NCI-H2227 (cell line): Measurements from ENCODE around the gene POC1A.

ENCODE experiments used
- DNase-seq: peaks from one replicate; lab custom pipeline; 2025; ENCODE audit not compliant: unreplicated experiment; lab: John Stamatoyannopoulos, UW

The POC1A gene

DNA sequence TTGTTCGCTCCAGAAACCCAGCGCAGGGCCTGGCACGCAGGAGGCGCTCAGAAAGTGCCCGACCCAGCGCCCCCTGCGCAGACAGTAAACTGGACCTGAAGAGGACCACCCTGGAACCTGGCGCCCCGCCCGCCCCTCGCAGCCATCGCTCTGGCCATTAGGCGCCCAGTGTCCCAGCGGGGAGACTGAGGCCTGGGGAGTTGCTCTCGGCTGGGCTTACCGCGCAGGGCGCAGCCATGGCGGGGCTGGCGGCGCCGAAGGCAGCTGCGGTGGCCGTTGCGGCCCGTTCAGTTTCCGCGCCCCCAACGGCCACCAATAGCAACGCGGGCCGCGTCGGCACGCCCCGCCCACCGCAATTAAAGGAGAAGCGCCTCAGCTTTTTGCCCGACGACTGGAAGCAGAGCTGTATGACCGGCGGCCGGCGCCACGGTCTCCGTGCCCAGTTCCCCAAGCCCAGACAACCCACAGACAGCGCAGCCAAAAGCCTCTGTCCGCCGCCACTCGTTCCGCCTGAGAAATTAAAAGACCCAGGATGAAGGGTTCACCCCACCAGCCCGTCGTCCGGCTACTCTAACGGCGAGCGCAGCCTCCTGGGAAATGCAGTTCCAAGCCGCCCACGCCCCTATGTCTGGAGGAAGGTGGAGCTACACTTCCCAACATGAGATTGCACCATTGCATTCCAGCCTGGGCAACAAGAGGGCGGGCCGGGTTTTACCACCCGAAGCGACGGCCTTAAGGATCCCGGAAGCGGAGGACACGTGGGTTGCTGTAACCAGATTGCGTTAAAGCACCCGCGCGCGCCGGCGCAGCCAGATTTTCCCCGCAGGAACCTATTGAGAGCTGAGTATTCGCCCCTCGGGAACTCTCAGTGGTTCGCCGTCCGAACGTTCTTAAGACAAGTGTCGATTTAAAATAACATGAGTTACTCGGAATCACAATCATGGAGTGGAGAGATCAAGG is at the start of gene POC1A:
Gene POC1A, minus strand, starts transcription at position 289 of the 960 bp plus-strand sequence. Its CDS starts 51 bp downstream, at position 238.
- peak; percentile 94 for DNase-seq

DNA sequence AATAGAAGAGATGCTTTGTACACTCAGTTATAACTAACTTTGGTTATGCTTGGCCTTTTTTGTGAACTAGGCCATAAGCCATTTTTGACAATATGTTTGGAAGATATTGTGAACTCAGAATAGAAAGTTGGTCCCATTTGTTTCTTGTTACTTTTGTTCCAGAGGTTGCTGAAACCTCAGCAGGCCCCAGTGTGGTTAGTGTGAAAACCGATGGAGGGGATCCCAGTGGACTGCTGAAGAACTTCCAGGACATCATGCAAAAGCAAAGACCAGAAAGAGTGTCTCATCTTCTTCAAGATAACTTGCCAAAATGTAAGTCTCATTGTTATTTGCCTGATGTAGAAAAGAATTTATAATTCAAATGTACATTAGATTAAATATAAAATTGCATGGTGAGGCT is 49.5 kb upstream of the POC1A start:
- DNase-seq, result no peak

GRCh38 chr3:52202384-52203077 is 48.3 kb upstream of the POC1A start:
- DNase-seq, result no peak

DNA sequence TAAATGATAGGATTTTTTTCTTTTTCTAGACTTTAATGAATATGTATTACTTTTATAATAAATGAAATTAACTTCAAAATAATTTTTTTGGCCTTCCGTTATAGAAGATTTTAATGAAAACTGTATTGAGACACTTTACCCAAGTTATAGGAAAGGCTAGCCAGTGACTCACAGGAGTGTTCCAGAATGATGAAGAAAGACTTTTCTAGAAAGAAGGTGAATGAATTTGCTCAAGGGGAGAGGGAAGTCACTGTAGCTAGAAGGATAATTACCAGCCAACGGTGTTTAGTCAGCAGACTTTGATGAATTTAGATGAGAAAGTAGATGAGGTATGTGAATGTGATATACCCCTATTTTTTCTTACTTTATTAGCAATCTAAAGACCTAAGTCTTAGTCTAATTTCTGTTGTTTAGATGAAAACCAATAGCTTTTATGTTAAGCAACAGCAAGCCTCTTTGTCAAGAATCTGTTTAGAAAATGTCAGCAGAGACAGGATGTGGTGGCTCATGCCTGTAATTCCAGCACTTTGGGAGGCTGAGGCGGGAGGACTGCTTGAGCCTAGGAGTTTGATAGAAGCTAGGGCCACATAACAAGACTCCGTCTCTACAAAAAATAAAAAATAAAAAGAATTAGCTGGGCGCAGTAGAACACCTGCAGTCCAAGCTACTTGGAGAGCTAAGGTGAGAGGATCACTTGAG is 46.9 kb upstream of the POC1A start:
- no peak for DNase-seq

DNA sequence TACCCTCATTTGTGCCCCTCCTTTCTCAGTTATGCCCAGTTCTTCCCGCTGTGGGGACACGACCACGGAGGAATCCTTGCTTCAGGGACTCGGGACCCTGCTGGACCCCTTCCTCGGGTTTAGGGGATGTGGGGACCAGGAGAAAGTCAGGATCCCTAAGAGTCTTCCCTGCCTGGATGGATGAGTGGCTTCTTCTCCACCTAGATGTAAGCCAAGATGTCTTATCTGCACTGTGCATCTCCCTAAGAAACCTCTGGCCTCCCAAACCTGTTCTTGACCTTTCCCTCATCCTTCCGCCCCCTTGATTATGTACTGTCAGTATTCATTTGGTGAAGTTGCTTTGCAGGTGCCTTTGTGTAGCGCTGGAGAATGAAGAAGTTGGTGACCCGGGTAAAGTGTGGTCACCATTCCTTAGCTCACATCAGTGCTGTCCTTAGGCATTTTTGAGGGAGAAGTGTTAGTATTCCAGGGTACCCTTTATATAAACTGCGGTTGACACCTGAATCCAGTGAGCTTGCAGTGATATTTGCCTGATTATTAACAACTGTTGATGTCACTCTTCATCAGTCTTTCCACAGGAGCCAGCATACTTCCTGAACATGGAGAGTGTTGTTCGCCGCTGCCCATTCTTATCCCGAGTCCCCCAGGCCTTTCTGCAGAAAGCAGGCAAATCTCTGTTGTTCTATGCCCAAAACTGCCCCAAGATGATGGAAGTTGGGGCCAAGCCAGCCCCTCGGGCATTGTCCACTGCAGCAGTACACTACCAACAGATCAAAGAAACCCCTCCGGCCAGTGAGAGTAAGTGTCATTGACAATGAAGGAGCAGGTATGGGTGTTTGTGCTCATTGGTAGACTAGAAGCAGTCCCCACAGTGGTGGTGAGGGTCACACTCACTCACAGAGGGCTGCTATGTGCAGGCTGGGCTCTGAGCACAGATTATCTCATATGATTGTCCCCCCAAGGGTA is 44.7 kb upstream of the POC1A start:
- DNase-seq, result no peak

DNA sequence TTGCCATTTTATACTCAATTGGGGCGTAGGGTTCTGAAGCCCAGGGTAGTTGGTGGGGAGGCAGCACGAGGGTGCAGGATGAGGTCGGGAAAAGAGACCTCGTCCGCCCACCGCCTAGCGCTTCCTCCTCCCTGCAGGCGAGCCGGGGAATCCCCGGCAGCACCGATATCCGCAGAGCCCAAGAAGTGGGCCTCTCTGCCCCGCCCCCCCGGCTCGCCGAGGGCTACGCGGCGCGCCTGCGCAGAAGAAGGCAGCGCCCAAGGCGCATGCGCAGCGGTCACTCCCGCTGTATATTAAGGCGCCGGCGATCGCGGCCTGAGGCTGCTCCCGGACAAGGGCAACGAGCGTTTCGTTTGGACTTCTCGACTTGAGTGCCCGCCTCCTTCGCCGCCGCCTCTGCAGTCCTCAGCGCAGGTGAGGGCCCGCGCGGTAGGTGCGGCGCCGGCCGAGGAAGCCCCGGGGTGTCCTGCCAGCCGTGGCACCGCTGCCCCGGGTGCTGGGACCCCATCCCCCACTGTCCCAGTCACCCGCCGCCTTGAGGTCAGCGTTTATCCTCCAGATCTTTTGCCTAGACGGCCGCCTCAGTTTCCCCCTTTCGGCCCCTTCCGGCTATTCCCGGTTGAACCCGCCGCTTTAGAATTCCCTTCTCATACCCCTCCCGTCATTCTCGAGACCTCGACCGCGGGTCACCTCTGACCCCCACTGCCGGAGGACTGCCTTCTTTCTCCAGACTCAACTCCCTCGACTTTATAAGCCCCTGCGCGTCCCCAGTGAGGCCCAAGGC is 43.8 kb upstream of the POC1A start, which contains the start of gene ALAS1:
Gene ALAS1, plus strand, starts transcription at position 319 of the 784 bp plus-strand sequence. CDS start 1,082 bp downstream, outside the sequence.
- peak; percentile 93 for DNase-seq

GRCh38 chr3:52197499-52197841 is 43.2 kb upstream of the POC1A start:
- no peak for DNase-seq

- DNase-seq, result no peak
Measured at GRCh38 chr3:52196977-52197376, 42.8 kb upstream of the POC1A start.

GRCh38 chr3:52195823-52196331 is 41.7 kb upstream of the POC1A start:
- DNase-seq, result no peak

GRCh38 chr3:52195291-52195597 is 41.0 kb upstream of the POC1A start:
- DNase-seq, result no peak

DNA sequence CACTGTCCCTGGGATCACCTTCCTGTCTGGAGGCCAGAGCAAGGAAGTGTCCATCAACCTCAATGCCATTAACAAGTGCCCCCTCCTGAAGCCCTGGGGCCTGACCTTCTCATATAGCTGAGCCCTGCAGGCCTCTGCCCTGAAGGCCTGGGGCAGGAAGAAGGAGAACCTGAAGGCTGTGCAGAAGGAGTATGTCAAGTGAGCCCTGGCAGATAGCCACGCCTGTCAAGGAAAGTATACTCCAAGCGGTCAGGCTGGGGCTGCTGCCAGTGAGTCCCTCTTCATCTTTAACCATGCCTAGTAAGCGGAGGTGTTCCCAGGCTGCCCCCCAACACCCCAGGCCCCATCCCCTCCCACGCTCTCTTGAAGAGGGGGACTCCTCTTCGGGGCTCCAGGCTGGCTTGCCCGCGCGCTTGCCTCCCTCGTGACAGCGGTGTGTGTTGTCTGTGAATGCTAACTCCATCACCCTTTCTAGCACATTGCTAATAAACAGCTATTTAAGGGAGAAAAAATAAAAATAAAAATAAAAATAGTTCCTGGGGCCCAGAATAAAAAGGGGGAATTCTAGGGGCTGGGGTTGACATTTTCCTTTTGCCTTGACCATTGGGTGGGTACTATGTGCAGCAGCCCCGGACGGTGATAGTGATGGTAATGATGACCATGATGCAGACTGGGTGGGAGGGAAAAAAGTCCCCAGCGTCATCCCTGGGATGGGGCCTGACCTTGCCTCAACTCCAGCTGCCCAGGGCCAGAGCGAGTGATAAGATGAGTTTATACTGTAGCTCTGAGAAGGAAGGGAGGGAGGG is 40.5 kb upstream of the POC1A start:
- no peak for DNase-seq

GRCh38 chr3:52193065-52193464 is 38.8 kb upstream of the POC1A start:
- no peak for DNase-seq

- DNase-seq, result no peak
Measured at GRCh38 chr3:52191663-52192062, 37.4 kb upstream of the POC1A start.

- no peak for DNase-seq
Measured at GRCh38 chr3:52190294-52191074, 36.3 kb upstream of the POC1A start.

- DNase-seq, result no peak
Measured at GRCh38 chr3:52188556-52188955, 34.3 kb upstream of the POC1A start.

DNA sequence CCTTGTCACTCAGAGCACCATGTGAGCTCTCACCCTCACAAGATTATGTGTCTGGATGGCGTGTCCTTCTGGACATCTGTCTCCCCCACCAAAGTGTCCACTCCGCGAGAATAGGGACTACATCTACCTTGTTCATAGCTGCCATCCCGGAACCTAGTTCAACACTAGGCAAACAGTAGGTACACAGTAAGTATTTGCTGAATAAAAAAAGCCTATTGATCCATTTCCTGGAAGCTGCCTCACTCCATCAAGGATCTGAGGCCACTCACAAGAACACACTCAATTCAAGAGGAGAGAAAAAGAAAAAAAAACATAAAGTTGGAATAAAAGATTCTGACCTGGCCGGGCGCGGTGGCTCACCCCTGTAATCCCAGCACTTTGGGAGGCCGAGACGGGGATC is 32.5 kb upstream of the POC1A start:
- DNase-seq, result no peak

GRCh38 chr3:52185837-52186236 is 31.6 kb upstream of the POC1A start:
- DNase-seq, result no peak

GRCh38 chr3:52185311-52185710 is 31.1 kb upstream of the POC1A start:
- DNase-seq, result no peak
